HCT116 (cell line): Measurements from ENCODE around the gene PROCA1. TPM values are rescaled to one million over a fixed set of nuclear protein-coding genes. Genes with fewer than 3 reads are reported as not detected.

Source experiments
- ATAC-seq: fragments of 200-7000 bp; cut with Tn5 transposase; 2 replicates; pipeline ENCODE4 v1.9.1; 2020; ENCODE audit warnings: mild to moderate bottlenecking, moderate library complexity
- BruUV-seq: library from RNA; stranded (reverse); fragments of 400-500 nt; replicated peaks from 2 replicates; lab custom pipeline; 2021; lab: Mats Ljungman, UMichigan
- CTCF ChIA-PET: fragments of 300-600 bp; sonication (Branson Sonifier 250); formaldehyde crosslinking; loops from one replicate; lab custom pipeline; 2021; ENCODE audit warnings: antibody characterized with exemption; lab: Charles Lee
- POLR2A ChIA-PET: fragments of 300-600, 350-600 bp; sonication (Branson Sonifier 250); formaldehyde crosslinking; loops from one replicate; lab custom pipeline; 2021; ENCODE audit warnings: antibody characterized with exemption; lab: Charles Lee
- RAD21 ChIA-PET, 2 experiments: fragments of 300-600 bp; sonication (Branson Sonifier 250); formaldehyde crosslinking; loops; one replicate each; lab custom pipeline; 2023; ENCODE audit warnings: low total read pairs in 2 of 2; ENCODE audit not compliant: uncharacterized antibody in 2 of 2, unreplicated experiment in 2 of 2, low non-redundant PET in 1 of 2; lab: Charles Lee
- DNase-seq: peaks from one replicate; pipeline ENCODE4 v3.0.0-alpha.2; 2010; ENCODE audit warnings: low read depth, low spot score
- H2AFZ ChIP-seq: fragments of 200-600 bp; shearing (Covaris generic), sonication (generic); 2 replicates; pipeline ENCODE4 v1.6.1; 2017; ENCODE audit warnings: low read depth, mixed run types, mixed read lengths, antibody characterized with exemption, low read length; ENCODE audit not compliant: poor library complexity, severe bottlenecking
- H3K27ac ChIP-seq: 2 replicates; pipeline ENCODE4 v1.5.1; 2012; ENCODE audit warnings: low read depth, low read length
- H3K27me3 ChIP-seq: fragments of 200-600 bp; sonication (generic); 2 replicates; pipeline ENCODE4 v1.6.1; 2016; ENCODE audit warnings: mixed run types, low read length, mixed read lengths; ENCODE audit not compliant: insufficient read depth
- H3K36me3 ChIP-seq, 2 experiments: fragments of 200-500 bp in 1 of 2; fragments of 200-600 bp in 1 of 2; sonication (Bioruptor generic) in 1 of 2; sonication (generic) in 1 of 2; 2 replicates each; pipeline versions ENCODE4 v1.5.1 to v1.6.1; 2014 to 2016; ENCODE audit warnings: low read length in 2 of 2, inconsistent platforms in 1 of 2, mixed read lengths in 1 of 2, mixed run types in 1 of 2; ENCODE audit not compliant: insufficient read depth in 2 of 2, control insufficient read depth in 1 of 2
- H3K4me1 ChIP-seq, 2 experiments: fragments of 200-600 bp in 1 of 2; sonication (generic) in 1 of 2; 2 replicates each; pipeline versions ENCODE4 v1.5.1 to v1.6.1; 2012 to 2017; ENCODE audit warnings: low read length in 2 of 2, inconsistent platforms in 1 of 2, mild to moderate bottlenecking in 1 of 2, mixed read lengths in 1 of 2, mixed run types in 1 of 2, moderate library complexity in 1 of 2; ENCODE audit not compliant: insufficient read depth in 2 of 2, control insufficient read depth in 1 of 2
- H3K4me2 ChIP-seq: fragments of 200-600 bp; sonication (generic); 2 replicates; pipeline ENCODE4 v1.6.1; 2017; ENCODE audit warnings: mixed run types, low read length, mixed read lengths
- H3K4me3 ChIP-seq, 2 experiments: fragments of 200-600 bp in 1 of 2; sonication (generic) in 1 of 2; replicated peaks in 1 of 2; 2 replicates each; pipeline ENCODE4 v1.5.1; 2011 to 2016; ENCODE audit warnings: low read length in 2 of 2, control low read depth in 1 of 2, low read depth in 1 of 2, mild to moderate bottlenecking in 1 of 2, mixed read lengths in 1 of 2, mixed run types in 1 of 2
- H3K79me2 ChIP-seq: fragments of 200-600 bp; sonication (generic); 2 replicates; pipeline ENCODE4 v1.6.1; 2017; ENCODE audit warnings: mild to moderate bottlenecking, mixed run types, low read length, moderate library complexity, mixed read lengths; ENCODE audit not compliant: insufficient read depth
- H3K9ac ChIP-seq: fragments of 200-600 bp; sonication (generic); 2 replicates; pipeline ENCODE4 v1.6.1; 2016; ENCODE audit warnings: low read length, mixed read lengths
- H3K9me2 ChIP-seq: fragments of 200-600 bp; sonication (generic), shearing (Covaris generic); 2 replicates; pipeline ENCODE4 v1.6.1; 2017; ENCODE audit warnings: mixed run types, mild to moderate bottlenecking, moderate library complexity; ENCODE audit not compliant: insufficient read depth
- H3K9me3 ChIP-seq, 2 experiments: fragments of 200-500 bp in 1 of 2; fragments of 200-600 bp in 1 of 2; sonication (Bioruptor generic) in 1 of 2; sonication (generic) in 1 of 2; 2 replicates each; pipeline ENCODE4 v1.6.1; 2014 to 2017; ENCODE audit warnings: low read length in 2 of 2, mixed read lengths in 2 of 2, inconsistent platforms in 1 of 2, low read depth in 1 of 2, mild to moderate bottlenecking in 1 of 2, mixed run types in 1 of 2, moderate library complexity in 1 of 2; ENCODE audit not compliant: control insufficient read depth in 1 of 2, insufficient read depth in 1 of 2
- H4K20me1 ChIP-seq: fragments of 200-600 bp; sonication (generic), shearing (Covaris generic); 2 replicates; pipeline ENCODE4 v1.6.1; 2017; ENCODE audit warnings: mixed run types, mild to moderate bottlenecking, moderate library complexity; ENCODE audit not compliant: insufficient read depth
- CBX3 ChIP-seq: IDR thresholded peaks from 2 replicates; pipeline ENCODE4 v1.6.1; 2012; ENCODE audit warnings: low read depth
- CTCF ChIP-seq, 3 experiments: fragments of 200-600 bp in 1 of 3; sonication (generic) in 1 of 3; IDR thresholded peaks in 2 of 3; conservative IDR thresholded peaks in 1 of 3; 2 replicates each; pipeline ENCODE4 v1.5.1; 2012 to 2017; ENCODE audit warnings: low read depth in 2 of 3, low read length in 2 of 3, antibody characterized with exemption in 1 of 3, borderline replicate concordance in 1 of 3, control low read depth in 1 of 3, mild to moderate bottlenecking in 1 of 3, mixed read lengths in 1 of 3, mixed run types in 1 of 3, moderate library complexity in 1 of 3; ENCODE audit not compliant: insufficient read depth in 1 of 3
- EZH2 ChIP-seq: fragments of 200-600 bp; sonication (generic); IDR thresholded peaks from 2 replicates; pipeline ENCODE4 v1.6.1; 2017; ENCODE audit warnings: antibody characterized with exemption, mixed run types
- FOSL1 ChIP-seq: IDR thresholded peaks from 2 replicates; pipeline ENCODE4 v1.6.1; 2012; ENCODE audit warnings: low read depth
- POLR2A ChIP-seq: IDR thresholded peaks from 2 replicates; pipeline ENCODE4 v1.7.0; 2011; ENCODE audit warnings: borderline replicate concordance; ENCODE audit not compliant: insufficient read depth, insufficient read length; ENCODE audit errors: extremely low read depth
- POLR2AphosphoS5 ChIP-seq: IDR thresholded peaks from 2 replicates; pipeline ENCODE4 v1.6.1; 2011; ENCODE audit warnings: mild to moderate bottlenecking, low read depth, low read length, moderate library complexity
- RAD21 ChIP-seq: IDR thresholded peaks from 2 replicates; pipeline ENCODE4 v1.6.1; 2012; ENCODE audit warnings: low read depth, mild to moderate bottlenecking
- REST ChIP-seq: IDR thresholded peaks from 2 replicates; pipeline ENCODE4 v1.6.1; 2012; ENCODE audit warnings: low read depth
- SIN3A ChIP-seq: IDR thresholded peaks from 2 replicates; pipeline ENCODE4 v1.6.1; 2012; ENCODE audit warnings: low read depth
- SP1 ChIP-seq: IDR thresholded peaks from 2 replicates; pipeline ENCODE4 v1.6.1; 2012; ENCODE audit warnings: low read depth
- SRF ChIP-seq: IDR thresholded peaks from 2 replicates; pipeline ENCODE4 v1.6.1; 2012; ENCODE audit warnings: low read depth
- YY1 ChIP-seq: IDR thresholded peaks from 2 replicates; pipeline ENCODE4 v1.6.1; 2011; ENCODE audit warnings: low read length, low read depth, moderate library complexity, mild to moderate bottlenecking; ENCODE audit not compliant: insufficient replicate concordance; ENCODE audit errors: extremely low read depth
- ZBTB33 ChIP-seq: IDR thresholded peaks from 2 replicates; pipeline ENCODE4 v1.6.1; 2011; ENCODE audit warnings: mild to moderate bottlenecking, low read length, moderate library complexity; ENCODE audit not compliant: insufficient replicate concordance; ENCODE audit errors: extremely low read depth
- ZFX ChIP-seq: fragments of 450-650 bp; IDR thresholded peaks from 2 replicates; pipeline ENCODE4 v1.6.1; 2017
- ZNF274 ChIP-seq: fragments of 200-500 bp; sonication (Bioruptor generic); IDR thresholded peaks from 2 replicates; pipeline ENCODE4 v1.6.1; 2014; ENCODE audit warnings: mild to moderate bottlenecking, low read depth, low read length, inconsistent platforms
- intact Hi-C: fragments of 100-400 bp; cut with micrococcal nuclease; formaldehyde crosslinking; loops from 2 replicates; pipeline ENCODE4 v1.10.0; 2022
- total RNA-seq: library from RNA; stranded (reverse); gene quantifications from one replicate; pipeline ENCODE4 v1.2.1, GENCODE V29; 2021; ENCODE audit not compliant: unreplicated experiment
- TF ChIP-seq, protein P1 (sequence below): IDR thresholded peaks from 2 replicates; pipeline ENCODE4 v1.6.1; 2012
- TF ChIP-seq, protein P2 (sequence below): IDR thresholded peaks from 2 replicates; pipeline ENCODE4 v1.6.1; 2012

Gene PROCA1
- total RNA-seq, 1 experiment from 2014 or later, result 0.96 TPM

DNA sequence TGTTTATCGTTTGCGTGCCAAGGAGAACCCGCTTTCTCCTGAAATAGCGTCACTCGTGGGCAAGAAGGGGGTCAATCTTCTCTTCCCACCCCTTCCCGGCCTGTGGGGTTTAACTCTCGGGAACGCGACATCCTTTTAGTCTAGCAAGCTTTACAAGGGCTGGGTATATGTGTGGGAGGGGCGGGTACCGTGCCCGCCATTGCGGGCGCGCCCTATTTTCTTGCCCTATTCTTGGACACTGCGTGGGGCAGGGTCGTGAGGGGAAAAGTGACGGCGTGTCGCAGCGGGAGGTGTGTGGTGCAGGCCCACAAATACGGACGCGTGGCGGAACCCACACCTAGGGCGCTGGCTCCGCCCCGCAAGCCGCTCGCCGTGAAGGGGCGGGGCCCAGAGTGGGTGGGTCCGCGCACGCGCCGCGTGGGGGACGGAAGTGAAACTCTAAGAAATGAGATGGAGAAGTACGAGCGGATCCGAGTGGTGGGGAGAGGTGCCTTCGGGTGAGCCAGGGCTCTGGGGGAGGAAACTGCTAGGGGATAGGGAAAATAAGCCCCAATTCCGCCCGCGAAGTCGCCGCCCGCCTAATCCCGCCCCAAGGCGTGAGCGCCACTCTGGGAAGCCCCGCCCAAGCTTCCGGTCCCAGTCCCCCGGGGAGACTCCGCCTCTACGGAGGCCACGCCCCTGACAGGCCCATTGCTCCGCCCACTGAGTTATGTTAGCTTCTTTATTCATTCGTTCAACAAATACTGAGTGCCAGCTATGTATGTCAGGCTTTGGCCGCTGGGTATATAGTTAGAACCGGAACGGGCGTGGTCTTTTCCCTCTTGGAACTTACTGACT is 16.9 kb upstream of the PROCA1 start, which contains the start of gene NEK8:
Gene NEK8 (plus strand): TSS at position 425 of the 837 bp plus-strand sequence. CDS start 26 bp downstream, at position 451.
- H3K4me3 ChIP-seq, result peak within 1 kb of the TSS; percentile 59 to 71
- RAD21 ChIA-PET, result interaction anchor here (0.8 to 3.3 kb wide), 6 partner anchors 14 to 151 kb away, joined by 3 to 28 read pairs (median 10); partner anchors contain the start of gene TRAF4 (in 1 of the 2)
- H3K9me2 ChIP-seq, result no peaks in the 10 kb centered on the region
- H2AFZ ChIP-seq, result peak within 1 kb of the TSS; percentile 47
- peak within 1 kb of the TSS; percentile 90 for H3K9ac ChIP-seq
- H3K79me2 ChIP-seq, result peaks cover 11% of the 10 kb centered on the region
- 0 out of 2 replicates have a peak, but pooled peaks cover 4% of the 10 kb centered on the region for H4K20me1 ChIP-seq
- H3K4me2 ChIP-seq, result peak within 1 kb of the TSS; percentile 99
- peak; percentile 88 for DNase-seq
- intact Hi-C loops, result loop anchor here (5.0 kb wide), 1 partner anchor 384 kb away; no protein-coding TSS in a partner anchor
- peaks cover 26 to 58% of the 10 kb centered on the region in 2 experiments for H3K4me1 ChIP-seq
- no peaks in the 10 kb centered on the region for H3K9me3 ChIP-seq
- peak within 1 kb of the TSS; percentile 89 for H3K27ac ChIP-seq
- peaks cover 2 to 8% of the 10 kb centered on the region in 2 experiments; a peak in 2 of 4 replicates for H3K36me3 ChIP-seq
- POLR2A ChIA-PET, result interaction anchor here (1.0 to 5.4 kb wide), 12 partner anchors 9 to 448 kb away, joined by 3 to 149 read pairs (median 4); partner anchors contain the start of genes FLOT2, RPL23A and TRAF4
- peak; percentile 42 for ATAC-seq
- CTCF ChIA-PET, result interaction anchor here (0.7 to 5.2 kb wide), 15 partner anchors 9 to 388 kb away, joined by 4 to 207 read pairs (median 9); partner anchors contain the start of genes FLOT2, PHF12, RPL23A and TRAF4
- no TSS peak for BruUV-seq
- H3K27me3 ChIP-seq, result no peaks in the 10 kb centered on the region
- TF ChIP-seq ZFX (peak; percentile 29; the same call in 1 of the 2 replicates), REST (no peak), SP1 (peak; percentile 63; the same call in 1 of the 2 replicates), ZNF274 (no peak), CBX3 (no peak), POLR2A (no peak), RAD21 (no peak), ZBTB33 (no peak), SIN3A (0 out of 2 replicates have a peak, but pooled peaks have one; percentile 47), CTCF (IDR thresholded peaks at IDR 0.05 in 2 of 3, conservative IDR thresholded peaks at IDR 0.05 in 1 of 3; ENCODE audit: borderline replicate concordance in 1 of 3, insufficient read depth in 1 of 3, low read depth in 2 of 3, low read length in 2 of 3) (no peak), SRF (no peak), POLR2AphosphoS5 (peak; percentile 73), YY1 (no peak), FOSL1 (no peak), EZH2 (no peak)
- TF ChIP-seq, protein P1, sequence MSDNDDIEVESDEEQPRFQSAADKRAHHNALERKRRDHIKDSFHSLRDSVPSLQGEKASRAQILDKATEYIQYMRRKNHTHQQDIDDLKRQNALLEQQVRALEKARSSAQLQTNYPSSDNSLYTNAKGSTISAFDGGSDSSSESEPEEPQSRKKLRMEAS, result peak; percentile 52; the same call in 1 of the 2 replicates
- TF ChIP-seq, protein P2, sequence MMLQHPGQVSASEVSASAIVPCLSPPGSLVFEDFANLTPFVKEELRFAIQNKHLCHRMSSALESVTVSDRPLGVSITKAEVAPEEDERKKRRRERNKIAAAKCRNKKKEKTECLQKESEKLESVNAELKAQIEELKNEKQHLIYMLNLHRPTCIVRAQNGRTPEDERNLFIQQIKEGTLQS, result no peak
